WTC11 (cell line): ENCODE data around the gene CCND1.

Experiments
- CREM ChIP-seq: sonication (generic); formaldehyde crosslinking; IDR thresholded peaks from 2 replicates; pipeline ENCODE4 v1.8.1; 2022; ENCODE audit warnings: mild to moderate bottlenecking, missing genetic modification reagents, moderate library complexity
- CTCF ChIP-seq: fragments of 200-600 bp; IDR thresholded peaks from 2 replicates; pipeline ENCODE4 v1.8.0; 2022; ENCODE audit warnings: antibody characterized with exemption
- FOXJ3 ChIP-seq: sonication (generic); formaldehyde crosslinking; IDR thresholded peaks from 2 replicates; pipeline ENCODE4 v1.9.0; 2021; ENCODE audit warnings: missing genetic modification reagents, mild to moderate bottlenecking, borderline replicate concordance
- FOXP4 ChIP-seq: sonication (generic); formaldehyde crosslinking; IDR thresholded peaks from 2 replicates; pipeline ENCODE4 v1.8.0; 2022; ENCODE audit warnings: mild to moderate bottlenecking, missing genetic modification reagents
- MAX ChIP-seq: sonication (generic); formaldehyde crosslinking; IDR thresholded peaks from 2 replicates; pipeline ENCODE4 v1.8.0; 2022; ENCODE audit warnings: mild to moderate bottlenecking, missing genetic modification reagents
- NR1H2 ChIP-seq: sonication (generic); formaldehyde crosslinking; IDR thresholded peaks from 2 replicates; pipeline ENCODE4 v1.9.0; 2021; ENCODE audit warnings: mild to moderate bottlenecking, moderate library complexity, missing genetic modification reagents
- SMAD3 ChIP-seq: sonication (generic); formaldehyde crosslinking; IDR thresholded peaks from 2 replicates; pipeline ENCODE4 v1.8.0; 2022; ENCODE audit warnings: missing genetic modification reagents, mild to moderate bottlenecking, borderline replicate concordance
- STAT6 ChIP-seq: sonication (generic); formaldehyde crosslinking; conservative IDR thresholded peaks from 2 replicates; pipeline ENCODE4 v1.8.1; 2023; ENCODE audit warnings: mild to moderate bottlenecking, low read depth, missing genetic modification reagents, moderate library complexity
- ZBTB21 ChIP-seq: sonication (generic); formaldehyde crosslinking; IDR thresholded peaks from 2 replicates; pipeline ENCODE4 v1.8.1; 2023; ENCODE audit warnings: mild to moderate bottlenecking, missing genetic modification reagents, borderline replicate concordance
- ZNF232 ChIP-seq: sonication (generic); formaldehyde crosslinking; IDR thresholded peaks from 2 replicates; pipeline ENCODE4 v1.8.0; 2022; ENCODE audit warnings: mild to moderate bottlenecking, missing genetic modification reagents
- ZNF281 ChIP-seq: sonication (generic); formaldehyde crosslinking; IDR thresholded peaks from 2 replicates; pipeline ENCODE4 v1.8.0; 2023; ENCODE audit warnings: mild to moderate bottlenecking, missing genetic modification reagents

GRCh38 chr11:69653406-69653960 lies 12.5 kb downstream of the CCND1 start:
- no peak for TF ChIP-seq STAT6 (CRISPR knock-in tag)
- no peak for TF ChIP-seq CTCF
- TF ChIP-seq ZNF232 (CRISPR knock-in tag) = no peak
- no peak for TF ChIP-seq SMAD3 (CRISPR knock-in tag)
- no peak for TF ChIP-seq FOXJ3 (CRISPR knock-in tag)
- TF ChIP-seq ZBTB21 = no peak
- no peak for TF ChIP-seq MAX
- no peak for TF ChIP-seq NR1H2 (CRISPR knock-in tag)
- TF ChIP-seq ZNF281 (CRISPR knock-in tag) = no peak
- TF ChIP-seq CREM (CRISPR knock-in tag) = no peak
- TF ChIP-seq FOXP4 (CRISPR knock-in tag) = no peak
